Ureter (tissue), 1 donor: ENCODE data around the gene NDST4. TPM values are rescaled to one million over a fixed set of nuclear protein-coding genes. Genes with fewer than 3 reads are reported as not detected.

Experiments
- DNase-seq: peaks from one replicate; pipeline ENCODE4 v3.0.0-alpha.2; 2020; ENCODE audit warnings: low spot score
- total RNA-seq: library from RNA; stranded (reverse); gene quantifications from one replicate; pipeline ENCODE4 v1.2.4, GENCODE V29; 2023
- donor health status: DM: yes; HTN: yes; CAD: no.

The NDST4 gene
- total RNA-seq: not detected

DNA sequence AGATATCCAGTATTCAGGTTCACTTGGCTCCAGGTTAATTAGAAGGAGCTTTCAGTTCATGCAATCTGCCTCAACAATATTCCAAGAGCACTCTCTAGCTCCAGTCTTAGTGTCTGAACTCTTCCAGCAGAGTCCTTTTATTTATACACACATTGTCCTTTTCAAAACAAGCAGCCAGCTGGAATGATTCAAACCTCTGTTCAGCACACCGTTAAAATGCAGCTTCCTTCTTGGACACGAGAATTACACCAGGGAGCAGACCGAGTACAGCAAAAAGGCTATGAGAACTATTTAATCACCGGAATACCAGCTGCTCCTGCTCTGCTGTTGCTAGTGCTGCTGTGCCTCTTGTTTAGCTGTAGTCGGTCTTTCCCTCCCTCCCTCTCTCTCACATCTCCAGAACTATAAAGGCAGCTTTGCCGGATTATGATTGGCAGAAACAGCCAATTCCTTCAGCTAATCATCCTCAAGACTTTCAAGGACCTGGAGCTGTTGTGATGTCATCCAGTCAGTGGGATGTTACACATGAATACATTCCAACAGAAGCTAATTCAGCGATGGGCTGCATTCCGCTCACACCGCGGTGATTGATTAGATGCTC is at the start of gene NDST4:
TSS of gene NDST4 (minus strand) at position 115 of the 601 bp plus-strand sequence. CDS start 36,584 bp downstream, outside the sequence.
- no peak for DNase-seq

DNA sequence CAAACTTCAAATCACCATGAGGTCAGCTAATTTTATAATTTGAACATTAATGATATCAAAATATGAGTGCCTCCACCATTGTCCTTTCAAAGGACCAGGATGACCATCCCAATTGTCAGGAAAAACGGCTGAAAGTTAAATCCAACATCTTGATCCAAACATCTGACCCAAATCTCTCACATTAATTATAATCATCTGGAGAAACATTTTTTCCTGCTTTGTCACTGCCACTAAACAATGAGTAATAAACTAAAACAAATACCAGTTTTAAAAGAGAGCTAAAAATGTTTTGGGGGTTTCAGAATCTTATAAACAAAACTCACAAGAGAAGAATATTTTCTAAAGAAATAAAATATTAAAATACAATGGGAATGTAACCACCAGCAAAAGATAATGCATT is 45.7 kb upstream of the NDST4 start:
- no peak for DNase-seq

DNA sequence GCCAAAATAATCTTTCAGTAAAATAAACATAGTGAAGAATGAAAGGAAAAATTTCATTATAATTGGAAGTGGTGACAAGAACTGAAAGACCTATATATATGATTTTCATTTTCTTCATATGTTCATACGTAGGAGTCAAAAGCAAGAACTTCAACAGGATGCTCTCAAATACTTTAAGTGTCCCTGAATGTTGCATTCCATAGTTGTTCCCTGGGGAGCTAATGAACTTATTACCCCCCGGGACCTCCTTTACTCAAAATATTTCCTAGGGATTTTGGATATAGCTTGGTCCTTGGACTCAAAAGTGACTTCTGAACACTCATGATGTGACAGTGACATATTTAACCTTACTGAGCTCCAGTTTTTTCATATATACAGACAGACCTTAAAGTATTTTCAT is 44.9 kb upstream of the NDST4 start:
- no peak for DNase-seq

DNA sequence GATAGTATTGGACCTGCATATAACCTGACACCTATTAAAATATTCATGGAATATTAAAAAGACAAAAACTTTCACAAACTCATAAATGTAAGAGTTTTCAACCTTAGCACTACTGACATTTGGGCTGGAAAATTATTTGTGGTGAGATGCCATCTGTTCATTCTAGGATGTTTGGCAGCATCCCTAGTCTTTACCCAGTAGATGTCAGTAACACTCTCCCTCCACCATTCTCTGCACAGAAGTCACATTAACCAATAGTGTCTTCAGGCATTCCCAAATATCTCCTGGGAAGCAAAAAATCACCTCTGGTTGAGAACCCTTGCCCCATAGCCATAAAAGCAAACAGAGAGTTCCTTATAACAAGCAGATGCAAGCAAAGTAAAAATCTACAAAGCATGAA is 41.4 kb upstream of the NDST4 start:
- DNase-seq: no peak

DNA sequence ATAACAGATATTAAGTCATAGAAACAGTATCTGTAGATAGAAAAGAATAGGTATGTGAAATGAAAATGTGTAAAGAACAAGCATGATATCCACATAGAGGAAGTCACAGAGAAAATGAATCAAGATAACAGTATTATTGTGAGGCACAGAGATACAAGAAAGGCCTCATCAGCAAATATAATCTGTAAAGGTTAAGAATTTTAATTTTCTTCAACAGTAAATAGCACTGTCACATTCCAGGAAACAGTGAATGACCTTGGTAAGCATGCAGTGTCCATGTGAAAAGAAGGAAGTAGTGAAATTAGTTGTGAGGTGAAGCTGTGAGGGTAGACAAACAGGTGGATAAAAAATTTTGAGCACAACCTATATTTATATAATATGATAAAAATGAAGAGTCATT is 39.5 kb upstream of the NDST4 start:
- DNase-seq: no peak

DNA sequence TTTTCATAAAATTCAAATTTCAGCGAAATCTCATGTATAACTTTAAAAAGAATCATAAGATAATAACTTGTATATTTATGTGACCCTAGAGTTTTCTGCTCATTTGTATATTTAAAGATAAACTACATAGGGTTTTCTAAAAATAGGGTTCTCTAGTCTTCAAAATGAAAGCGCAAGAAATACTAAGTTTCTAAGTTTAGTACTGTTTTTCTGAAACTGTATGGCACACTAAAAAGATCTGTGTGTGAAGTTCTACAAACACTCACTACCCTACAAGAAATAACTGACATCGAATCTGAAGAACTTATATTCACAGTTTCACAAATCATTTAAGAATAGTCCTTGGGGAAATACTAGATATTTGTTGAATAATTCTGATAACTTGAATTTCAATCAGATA is 38.7 kb upstream of the NDST4 start:
- DNase-seq: no peak

DNA sequence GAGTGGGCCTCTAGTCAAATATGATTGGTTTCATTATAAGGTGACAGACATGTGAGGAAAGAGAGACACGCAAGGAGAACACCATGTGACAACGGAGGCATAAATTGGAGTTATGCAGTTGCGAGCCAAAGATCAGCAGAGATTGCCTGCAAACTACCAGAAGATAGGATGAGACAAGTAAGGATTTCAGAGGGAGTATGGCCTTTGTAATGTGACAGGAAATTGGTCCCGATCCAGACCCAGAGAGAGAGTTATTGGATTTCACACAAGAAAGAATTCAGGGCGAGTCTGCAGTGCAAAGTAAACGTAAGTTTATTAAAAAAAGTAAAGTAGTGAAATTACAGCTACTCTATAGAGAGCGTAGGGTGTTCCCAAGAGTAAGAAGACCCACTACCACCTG is 35.7 kb upstream of the NDST4 start:
- no peak for DNase-seq

DNA sequence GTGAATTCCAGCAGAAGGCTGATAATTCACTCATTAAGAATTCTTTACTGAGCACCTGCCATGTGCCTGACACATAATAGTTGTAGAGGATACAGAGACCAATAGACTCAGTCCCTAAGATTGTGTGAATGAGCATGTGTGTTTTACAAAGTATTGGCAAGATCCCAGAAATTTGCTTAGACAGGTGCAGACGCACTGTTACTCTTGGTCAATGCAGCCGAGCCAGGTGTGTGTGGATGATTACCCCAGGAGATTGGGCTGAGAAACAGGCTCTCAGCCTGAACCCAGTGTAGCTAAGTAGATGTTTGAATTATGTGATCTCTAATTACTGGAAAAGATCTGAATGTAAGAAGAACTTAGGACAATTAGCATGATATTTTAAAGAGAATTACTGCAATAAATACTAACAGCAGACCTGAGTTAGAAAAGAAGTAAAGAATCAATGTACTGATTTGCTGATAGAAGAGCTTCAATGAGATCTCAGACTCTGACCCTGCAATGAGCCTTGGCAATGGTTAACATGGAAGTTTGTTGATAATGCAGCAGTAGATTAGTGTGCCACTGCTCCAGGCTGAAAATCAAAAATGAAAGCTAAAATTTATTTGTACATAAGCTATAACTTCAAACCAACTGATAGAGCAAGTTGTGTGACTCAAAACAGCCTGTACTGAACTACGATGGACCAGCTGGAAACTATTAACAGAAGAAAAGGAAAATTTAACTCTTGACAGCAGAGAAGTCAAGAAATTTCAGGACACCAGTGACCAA is 32.2 kb upstream of the NDST4 start:
- DNase-seq: no peak

DNA sequence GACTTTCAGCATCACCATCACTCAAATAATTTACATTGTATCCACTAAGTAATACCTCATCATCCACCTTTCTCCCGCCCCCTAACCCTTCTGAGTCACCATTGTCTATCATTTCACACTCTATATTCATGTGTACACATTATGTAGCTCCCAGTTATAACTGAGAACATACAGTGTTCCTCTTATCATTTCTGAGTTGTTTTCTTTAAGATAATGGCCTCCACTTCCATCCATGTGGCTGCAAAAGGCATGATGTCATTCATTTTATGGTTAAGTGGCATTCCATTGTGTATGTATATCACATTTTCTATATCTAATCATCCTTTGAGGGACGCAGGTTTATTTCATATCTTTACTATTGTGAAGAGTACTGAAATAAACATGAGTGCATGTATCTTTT is 14.6 kb upstream of the NDST4 start:
- DNase-seq: no peak

DNA sequence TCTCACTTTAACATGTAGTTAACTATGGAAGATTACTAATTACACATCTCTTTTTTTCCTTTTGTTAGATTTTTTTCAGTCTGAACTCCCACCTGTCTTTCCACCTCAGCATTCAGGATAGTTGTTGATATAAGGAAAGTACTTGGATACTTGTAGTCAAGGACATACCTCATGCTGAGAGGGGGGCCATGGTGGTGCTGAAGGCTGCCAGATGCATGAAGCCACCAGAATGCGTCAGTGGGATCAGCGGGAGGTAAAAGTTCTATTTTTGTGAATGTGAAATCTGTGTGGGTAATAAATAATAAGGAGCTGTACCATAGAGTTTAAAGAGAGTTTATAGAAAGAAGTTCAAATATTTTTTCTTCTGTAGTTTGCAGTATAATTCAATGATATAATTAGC is 13.1 kb upstream of the NDST4 start:
- no peak for DNase-seq

DNA sequence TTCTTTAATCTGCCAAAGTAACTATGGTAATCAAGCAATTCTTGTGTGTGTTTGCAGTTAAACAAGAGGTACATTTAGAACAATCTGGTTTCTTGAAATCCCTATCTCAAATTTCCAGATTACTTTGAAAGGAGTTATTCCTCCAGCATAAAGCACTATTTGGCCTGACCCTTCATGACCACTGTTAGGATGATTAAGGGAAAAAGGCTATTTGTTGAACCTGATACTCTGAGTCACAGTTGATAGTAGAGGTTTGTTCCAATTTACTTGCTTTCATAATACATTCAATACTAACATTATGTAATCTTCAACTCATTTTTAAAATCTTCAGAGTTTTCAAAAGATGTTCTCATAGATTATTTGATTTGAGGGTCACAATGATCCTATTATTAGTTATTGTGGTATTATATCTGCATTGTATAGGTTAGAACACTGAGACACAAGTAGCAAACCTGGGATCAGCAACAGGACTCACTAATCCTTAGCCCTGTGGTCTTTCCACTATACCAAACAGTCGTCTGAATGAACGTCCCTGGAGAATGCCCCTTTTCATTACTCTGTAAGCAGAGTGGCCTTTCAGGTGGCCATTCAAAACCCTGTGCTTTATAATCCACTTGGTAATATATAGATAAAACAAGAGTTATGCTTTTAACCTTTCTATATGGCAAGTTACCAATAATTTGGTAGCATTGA is 8.1 kb upstream of the NDST4 start:
- DNase-seq: no peak

DNA sequence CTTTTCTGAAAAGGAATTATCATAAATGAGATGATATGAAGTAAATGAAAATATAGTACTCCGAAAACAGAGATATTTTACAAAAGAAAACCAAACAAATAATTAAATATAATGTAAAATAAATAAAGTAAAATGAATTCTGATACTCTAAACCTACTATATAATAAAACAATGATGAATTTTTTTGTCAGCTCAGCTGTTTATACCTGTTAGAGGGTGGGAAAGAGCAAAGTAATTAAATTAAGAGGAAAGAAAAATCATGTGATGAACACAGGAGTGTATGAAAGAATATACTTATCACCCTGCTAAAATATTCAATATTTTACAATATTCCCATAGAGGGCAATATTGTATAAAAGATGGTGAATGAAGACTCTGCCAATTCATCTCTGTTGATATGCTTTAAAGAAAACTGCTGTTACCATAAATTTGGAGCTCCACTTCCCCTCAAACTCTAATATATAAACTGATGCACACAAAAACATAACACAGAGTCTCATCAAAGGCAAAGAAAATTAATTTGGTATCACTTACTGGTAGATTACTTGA is 6.5 kb upstream of the NDST4 start:
- no peak for DNase-seq

DNA sequence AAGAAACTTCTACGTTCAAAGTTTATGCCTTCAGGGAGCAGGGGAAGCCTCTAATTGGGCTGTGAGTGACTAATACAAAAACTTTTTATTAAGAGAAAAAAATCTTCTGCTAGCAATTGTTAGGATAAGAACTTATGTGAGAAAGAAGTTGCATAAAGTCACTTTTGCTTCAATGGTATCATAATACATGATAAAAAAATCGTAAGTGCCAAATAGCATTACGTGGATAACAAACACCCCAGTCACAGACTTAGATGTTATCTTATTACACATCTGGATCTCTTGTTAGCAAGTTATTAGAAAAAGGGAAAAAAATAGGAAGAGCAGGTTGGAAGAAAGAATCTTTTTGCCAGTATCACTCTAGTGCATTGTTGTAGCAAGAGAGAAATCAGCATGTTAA is 4.2 kb upstream of the NDST4 start:
- DNase-seq: no peak

DNA sequence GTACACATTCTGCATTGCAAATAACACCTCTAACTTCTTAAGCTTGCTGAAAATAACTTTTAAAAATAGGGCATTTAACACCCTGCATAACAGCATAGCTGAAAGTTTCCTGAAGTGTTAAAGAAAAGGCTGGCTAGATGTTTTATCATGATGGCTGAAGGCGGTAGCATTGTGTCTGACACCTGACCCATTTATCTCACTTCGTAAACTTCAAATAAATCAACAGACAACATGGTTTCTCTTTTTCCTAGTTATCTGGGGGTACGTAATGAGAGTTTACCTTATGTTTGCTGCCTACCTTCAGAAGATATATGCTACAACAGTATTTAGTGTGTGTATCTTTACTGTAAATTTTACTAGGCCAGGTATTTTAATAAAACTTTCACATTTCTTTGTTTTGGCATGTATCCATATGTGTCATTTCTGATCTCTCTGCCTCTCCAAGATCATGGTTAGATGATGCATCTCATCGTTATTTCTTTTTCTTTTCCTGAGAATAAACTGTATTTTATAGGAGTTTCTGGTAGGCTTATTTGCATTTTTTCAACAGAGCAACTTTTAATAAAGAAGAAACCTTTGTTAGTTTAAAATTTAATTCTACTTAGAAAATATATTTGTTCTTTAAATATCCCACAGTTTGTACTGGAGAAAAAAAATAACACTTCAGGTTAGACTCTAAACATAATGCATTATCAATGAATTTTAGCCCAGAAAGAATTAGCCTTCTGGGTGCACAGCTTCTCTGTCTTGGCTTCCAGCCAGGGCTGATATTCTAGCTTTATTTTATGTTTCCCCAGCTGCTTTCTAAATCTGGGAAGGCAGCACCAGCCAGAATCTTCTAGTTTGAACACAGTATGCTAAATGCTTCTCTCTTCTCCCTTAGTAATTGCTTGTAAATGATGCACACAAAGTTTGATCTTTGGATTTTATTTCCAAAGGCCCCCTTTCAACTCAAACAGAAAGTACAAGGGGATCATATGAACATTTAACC is 2.9 kb downstream of the NDST4 start:
- DNase-seq: no peak

DNA sequence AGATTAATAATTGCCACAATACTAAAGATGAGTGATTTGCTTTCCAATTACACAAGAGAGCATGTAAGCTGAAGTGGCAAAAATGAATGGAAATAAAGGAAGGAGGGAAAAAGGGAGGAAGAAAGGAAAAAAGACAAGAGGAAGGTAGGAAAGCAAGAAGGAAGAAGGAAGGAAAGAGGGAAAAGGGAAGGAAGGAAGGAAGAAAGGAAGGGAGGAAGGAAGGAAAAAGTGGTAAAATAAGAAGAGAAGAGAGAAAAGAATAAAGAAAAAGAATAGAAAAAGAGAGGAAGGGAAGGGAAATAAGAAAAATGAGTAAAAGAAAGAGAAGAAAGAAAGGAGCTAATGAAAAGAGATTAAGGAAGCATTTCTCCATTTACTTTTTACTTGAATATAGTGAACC is 4.6 kb downstream of the NDST4 start:
- DNase-seq: no peak

DNA sequence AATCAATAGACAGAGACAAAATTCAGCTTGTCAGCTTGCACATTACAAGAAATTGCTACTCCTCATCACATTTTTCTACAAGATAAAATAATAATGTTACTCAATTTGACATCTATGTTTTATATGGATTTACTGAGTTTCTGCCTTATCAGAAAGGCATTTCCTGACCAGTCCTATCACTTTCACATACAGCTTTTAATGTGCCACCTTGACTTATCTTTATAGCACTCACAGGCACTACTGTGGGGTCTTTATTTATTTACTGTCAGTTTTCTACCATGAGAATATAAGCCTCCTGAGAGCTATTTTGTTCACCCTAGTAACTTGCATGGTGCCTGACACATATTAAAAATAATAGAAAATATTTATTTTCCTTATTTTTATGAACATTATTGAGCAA is 6.0 kb downstream of the NDST4 start:
- DNase-seq: no peak

DNA sequence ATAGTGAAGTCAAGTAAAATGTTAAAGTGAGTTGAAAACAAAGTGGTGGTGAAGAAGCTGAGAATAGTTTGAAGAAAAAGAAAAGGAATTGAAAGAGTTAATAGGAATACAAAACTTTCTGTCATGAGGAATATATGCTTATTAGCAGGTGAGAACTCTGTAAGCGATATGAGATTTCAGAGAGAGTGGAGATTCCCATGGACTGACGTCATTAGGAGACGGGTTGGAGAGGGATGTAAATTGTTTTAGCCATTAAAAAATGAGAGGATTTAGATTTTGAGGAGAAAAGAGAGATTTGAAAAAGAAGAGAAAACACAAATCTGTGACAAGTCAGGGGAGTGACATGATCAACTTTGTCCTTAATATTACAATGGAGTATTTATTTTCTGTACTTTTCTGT is 11.7 kb downstream of the NDST4 start:
- no peak for DNase-seq

DNA sequence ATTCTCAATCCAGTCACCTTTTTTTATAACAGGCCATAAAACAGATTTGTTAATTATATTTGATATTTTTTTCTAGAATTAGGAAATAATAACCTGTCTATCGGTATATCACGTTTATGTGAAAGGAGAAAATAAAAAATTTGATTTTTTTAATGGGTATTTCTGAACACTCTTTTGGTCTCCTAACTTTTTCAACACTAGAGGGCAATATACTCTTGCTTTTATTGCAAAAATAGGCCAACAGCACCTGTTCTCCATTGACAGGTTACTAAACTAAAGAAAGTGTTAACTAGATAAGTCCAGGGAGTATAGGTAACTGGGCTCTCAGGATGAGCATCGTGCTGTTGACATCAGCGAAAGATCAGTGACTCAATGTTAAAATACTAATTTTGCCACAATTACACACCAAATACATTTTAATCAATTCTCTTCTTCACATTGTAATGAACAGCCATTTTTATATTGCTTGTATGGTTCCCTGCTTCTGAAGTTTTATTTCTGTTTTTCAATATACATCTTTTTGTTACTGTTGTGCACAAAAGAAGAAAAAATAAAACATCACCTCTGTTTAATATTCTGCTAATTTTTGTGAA is 22.8 kb downstream of the NDST4 start:
- DNase-seq: no peak

DNA sequence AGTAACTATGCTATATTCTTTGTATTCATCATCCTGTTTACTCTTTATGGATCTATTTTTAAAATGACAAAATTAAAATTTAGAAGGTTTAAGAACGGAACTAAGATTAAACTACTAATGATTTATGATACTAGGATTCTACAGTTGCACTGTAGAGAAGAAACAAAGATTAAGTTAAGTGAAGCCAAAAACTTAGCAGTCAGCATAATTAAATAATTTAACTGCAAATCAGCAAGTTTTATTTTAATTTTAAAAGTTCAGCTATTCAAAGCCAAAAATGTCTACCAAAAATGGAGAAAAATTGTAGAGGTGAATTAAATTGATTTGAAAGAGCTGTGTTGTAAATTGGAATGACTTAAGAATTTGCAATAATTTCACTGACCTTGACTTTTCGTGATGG is 30.8 kb downstream of the NDST4 start:
- DNase-seq: no peak

DNA sequence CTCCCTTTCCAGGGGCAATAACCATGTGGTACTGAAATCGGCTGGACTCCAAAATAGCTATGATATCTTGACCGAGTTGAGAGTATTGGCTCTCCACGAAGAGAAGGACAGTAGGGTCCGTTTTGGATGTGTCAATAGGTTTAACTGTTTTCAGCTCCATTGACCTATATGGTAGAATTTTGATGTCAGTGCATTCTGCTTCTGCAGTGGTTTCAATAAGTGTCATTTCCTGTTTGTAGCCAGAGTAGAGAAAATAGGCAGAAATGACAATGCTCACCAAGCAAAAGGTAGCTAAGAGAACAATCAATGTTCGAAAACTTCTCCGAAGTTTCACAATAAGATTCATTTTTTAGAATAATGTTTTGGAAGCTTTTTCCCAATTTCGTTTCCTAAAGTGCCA is 36.7 kb downstream of the NDST4 start:
- no peak for DNase-seq

DNA sequence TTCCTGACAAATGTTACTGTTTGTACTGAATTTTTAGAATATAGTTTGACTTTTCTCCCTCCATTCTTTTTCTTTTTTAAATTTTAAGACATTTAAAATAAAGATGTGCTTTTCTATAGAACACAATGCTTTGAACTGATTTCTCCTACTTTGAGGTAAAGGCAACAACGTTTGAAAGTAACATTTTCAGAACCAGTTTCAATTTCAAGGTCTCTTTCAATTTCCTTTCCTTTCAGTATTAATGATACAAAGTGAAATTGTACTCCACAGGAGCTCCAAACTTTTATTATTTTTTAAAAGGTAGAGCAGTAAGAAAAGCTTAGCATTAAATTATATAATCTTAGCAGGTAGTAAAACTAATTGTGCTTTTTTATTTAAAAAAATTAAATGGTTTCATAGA is 54.9 kb downstream of the NDST4 start:
- DNase-seq: no peak
